GM12874 (cell line): Measurements from ENCODE around the gene RPP25L.

Experiments used
- TF ChIP-seq, protein P1 (sequence below): IDR thresholded peaks from 2 replicates; pipeline ENCODE4 v1.5.1; 2011; ENCODE audit warnings: low read depth, mild to moderate bottlenecking, control low read depth, low read length, moderate library complexity; ENCODE audit not compliant: insufficient read depth

Gene RPP25L

GRCh38 chr9:34591917-34592866 is 19.7 kb downstream of the RPP25L start:
- TF ChIP-seq, protein P1, sequence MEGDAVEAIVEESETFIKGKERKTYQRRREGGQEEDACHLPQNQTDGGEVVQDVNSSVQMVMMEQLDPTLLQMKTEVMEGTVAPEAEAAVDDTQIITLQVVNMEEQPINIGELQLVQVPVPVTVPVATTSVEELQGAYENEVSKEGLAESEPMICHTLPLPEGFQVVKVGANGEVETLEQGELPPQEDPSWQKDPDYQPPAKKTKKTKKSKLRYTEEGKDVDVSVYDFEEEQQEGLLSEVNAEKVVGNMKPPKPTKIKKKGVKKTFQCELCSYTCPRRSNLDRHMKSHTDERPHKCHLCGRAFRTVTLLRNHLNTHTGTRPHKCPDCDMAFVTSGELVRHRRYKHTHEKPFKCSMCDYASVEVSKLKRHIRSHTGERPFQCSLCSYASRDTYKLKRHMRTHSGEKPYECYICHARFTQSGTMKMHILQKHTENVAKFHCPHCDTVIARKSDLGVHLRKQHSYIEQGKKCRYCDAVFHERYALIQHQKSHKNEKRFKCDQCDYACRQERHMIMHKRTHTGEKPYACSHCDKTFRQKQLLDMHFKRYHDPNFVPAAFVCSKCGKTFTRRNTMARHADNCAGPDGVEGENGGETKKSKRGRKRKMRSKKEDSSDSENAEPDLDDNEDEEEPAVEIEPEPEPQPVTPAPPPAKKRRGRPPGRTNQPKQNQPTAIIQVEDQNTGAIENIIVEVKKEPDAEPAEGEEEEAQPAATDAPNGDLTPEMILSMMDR: no peak

DNA sequence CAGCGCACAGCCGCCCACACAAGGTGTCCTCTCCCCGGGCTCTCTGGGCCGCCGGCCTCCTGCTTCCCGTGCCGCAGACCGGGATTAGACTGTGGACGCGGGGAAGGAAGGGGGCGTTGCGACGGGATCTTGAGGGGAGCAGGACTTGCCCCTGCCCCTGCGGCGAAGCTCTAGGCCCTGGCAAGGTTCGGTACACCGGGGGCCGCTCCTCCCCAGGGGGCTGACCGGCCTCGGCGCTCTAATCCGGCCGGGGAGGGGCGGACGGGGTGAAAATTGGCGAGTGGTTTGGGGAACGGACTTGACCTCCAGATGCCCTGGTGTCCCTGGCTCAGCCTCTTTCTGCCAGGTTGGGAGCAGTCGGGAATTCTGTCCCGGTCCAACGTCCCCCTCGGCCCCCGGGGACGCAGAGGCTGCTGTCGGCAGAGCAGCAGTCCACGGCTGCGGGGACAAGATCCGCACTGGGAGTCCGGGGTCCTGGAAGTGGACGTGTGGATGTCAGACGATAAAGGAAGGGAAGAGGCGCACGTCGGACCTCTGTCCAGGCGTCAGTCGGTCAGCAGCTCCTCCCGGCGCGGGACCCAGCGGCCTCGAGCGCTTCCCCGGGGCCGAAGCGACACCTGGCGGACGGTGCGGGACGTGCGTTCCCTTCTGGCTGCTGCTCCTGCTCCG is 20.5 kb downstream of the RPP25L start:
- TF ChIP-seq, protein P1: peak; percentile 98

DNA sequence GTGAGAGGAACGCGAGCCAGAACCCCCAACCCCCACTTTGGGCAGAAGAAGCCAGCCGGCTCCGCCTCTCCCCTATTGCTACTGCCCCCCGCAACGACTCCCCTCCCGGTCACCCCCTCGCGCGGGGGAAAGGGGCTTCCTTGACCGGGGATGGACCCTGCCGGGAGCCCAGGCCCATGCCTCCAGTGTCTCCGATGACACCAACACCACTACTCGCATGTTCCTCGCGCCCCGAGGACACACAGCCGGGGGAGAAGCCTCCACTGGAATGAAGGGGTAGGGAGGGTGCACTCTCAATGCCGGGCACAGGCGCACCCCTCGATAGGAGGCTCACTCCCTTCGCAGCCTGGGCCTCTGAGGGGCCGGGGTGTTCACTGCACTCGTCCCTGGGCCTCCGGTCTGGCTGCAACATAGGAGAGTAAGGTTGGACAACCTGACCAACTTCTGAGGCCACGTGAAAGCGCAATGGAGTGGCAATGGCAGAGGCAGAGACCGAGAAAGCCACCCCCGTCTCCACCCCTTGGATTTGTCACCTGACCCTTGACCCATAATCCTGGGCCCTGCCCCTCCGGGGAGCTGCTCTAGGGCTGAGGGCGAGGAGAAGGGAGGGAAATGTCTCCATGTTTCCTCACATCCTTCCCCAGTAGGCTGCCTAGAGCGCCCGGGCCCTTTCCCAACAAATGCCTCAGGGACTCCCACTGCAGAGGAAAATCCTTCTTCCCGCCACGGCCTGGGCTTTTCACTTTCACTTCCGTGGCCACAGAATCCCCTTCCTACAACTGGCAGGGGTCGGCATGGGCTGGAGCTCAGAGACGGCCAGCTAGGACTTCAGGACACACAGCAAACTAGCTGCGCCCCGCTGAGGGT is 21.3 kb downstream of the RPP25L start:
- TF ChIP-seq, protein P1: no peak

GRCh38 chr9:34589636-34590380 is 22.1 kb downstream of the RPP25L start, which contains the start of gene CNTFR:
Gene CNTFR (minus strand): TSS chr9:34589724. CDS start chr9:34568981, 20,743 bp downstream.
- TF ChIP-seq, protein P1: no peak

DNA sequence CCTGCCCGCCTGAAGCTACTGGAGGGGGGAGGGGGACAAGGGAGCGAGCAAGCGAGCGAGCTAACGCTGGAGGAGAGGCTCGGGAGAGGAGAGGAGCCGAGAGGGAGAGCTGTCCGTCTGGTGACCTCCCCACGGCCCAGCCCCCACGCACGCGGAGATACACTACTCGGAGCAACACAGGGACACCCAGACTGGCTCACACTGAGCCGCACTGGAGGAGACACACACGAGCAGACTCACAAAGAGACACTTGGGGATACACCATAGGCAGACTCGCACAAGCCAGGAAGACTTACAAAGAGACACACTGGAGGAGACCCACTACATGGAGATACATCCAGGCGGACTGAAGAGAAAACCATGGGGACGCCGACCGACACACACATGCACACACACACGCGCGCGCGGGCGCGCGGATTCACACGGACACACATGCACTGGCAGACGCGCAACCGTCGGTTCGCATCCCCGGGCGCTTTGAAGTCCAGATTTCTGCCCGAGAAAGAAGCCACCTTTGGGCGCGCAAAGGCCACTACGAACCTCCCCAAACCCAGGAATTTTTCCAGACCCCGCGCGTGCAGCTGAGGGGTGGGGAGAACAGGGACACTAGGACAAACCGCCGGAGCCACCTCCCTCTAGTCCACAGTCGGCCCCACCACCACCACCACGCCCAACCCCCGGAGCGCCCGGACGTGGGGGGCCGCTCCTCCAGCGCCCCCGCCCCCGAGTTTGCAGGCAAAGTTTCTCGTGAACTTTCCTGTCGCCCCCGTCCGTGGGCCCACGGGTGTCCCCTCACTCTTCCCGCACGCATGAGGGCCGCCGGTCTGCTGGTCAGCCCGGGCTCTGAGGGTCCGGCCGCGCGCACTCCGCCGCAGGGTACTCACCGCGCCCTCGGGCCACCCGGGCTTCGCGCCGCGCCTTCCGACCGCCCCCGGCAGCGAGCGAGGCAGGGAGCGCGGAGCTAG is 22.9 kb downstream of the RPP25L start:
- TF ChIP-seq, protein P1: no peak

DNA sequence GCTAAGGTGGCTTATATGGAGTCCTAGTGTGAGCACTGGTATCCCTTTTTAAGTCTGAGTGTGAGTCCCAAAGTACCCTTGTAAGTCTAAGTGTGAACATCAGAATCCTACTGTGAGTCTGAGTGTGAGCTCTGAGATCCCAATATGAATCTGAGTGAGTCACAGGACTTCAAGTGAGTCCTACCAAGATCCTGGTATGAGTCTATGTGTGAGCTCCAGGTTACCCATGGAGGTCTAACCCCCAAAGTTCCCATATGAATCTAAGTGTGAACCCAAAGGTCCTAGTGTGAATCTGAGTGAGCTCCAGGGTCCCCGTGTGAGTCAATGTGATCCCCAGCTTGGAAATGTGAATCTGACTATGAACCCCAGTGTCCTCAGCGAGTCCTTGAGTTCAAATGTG is 24.6 kb downstream of the RPP25L start:
- TF ChIP-seq, protein P1: no peak
